NCI-H187 treated with DMSO at 0.1 percent for 48 hours (cell line): Measurements from ENCODE around the gene ERBIN.
"Not testable (repeated sequence)": the region's sequence is repeated elsewhere in the genome, so short reads cannot be mapped to it uniquely, and the experiment has no call there.

Experiments
- DNase-seq: peaks from one replicate; lab custom pipeline; 2025; lab: John Stamatoyannopoulos, UW

Gene ERBIN

GRCh38 chr5:66009277-66009676, 82.9 kb downstream of the ERBIN start:
- no peak for DNase-seq

DNA sequence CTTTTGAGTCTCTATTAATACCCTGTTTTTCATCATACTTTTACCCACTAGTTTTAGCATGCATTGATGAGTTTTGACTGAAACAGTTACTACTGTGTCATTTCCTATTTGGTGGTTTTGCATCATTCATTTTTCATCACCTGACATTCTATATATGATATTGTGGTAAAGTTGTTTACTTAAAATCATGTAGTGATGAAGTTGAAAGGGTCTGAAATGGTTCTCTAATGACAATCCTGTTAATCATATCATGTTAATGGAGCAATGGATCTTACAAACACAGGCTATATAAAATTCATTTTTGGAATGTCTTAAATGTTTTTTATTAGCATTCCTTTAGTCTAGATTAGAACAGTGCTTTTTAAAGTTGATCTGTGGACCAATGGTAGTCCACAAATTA, 84.1 kb downstream of the ERBIN start:
- no peak for DNase-seq

DNA sequence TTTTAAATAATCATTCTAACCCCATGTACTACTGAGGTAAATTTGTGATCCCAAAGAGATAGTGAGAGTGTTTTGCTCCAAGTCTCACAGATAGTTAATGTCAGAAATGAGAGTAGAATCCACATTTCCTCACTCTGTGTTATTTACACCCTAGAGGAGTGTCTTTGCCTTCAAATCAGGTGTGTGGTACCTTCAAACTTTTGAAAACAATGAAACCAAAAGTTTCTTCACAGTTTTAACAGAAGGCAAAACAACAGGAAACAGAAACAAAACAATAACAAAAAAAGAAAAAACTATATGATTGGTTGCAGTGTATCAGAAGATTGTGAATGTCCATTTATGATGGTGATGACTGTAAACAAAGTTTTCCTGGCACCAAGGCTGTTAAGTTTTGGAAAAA, 85.9 kb downstream of the ERBIN start:
- DNase-seq, result no peak

- no peak for DNase-seq
These were observed 87.0 kb downstream of the ERBIN start for GRCh38 chr5:66013397-66013796.

DNA sequence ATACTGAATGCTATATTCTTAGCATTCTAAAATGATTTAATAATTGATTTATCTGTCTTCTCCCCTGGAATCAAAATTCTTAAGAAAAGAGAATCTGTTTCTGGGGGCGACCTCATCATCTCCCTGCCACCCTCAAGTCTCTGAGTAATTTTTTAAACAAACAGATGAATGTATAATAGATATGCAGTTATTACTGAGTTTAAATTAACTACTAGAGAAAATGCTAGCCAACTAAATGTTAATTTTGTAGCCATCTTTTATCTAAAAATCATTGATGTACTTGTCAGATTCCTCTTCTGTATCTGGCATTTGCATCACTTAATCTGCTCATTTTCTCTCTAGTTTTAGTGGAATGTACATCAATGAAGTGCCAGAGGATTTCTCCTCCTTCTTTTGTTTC, 87.5 kb downstream of the ERBIN start:
- no peak for DNase-seq

DNA sequence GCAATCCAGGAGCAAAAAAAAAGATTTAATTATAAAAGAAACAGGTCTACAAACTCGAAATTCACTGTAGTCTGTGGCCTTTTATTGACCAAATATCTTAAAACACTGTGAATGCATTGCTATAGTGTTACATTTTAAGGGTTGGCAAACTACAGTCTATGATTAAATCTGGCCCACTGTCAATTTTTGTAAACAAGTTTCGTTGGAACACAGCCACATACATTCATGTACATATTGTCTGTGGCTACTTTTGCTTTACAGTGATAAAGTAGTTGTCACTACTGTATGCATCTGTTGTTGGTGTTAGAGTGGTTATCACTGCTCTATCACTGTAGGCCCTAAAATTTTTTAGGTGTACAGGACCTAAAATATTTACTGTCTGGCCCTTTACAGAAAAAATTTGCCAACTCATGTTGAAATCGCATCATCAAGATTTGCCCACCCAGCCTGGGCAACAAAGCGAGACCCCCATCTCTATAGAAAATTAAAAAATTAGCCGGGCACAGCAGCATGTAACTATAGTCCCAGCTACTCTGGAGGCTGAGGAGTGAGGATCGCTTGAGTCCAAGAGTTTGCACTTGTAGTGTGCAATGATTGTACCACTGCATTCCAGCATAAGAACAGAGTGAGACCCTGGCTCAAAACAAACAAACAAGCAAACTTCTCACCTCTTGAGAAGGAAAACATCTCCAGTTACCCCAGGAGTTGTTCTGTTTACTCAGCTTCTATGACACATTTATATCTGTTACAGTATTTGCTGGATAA, 89.0 kb downstream of the ERBIN start:
- no peak for DNase-seq

- DNase-seq, result peak; percentile 3
These were observed 95.2 kb downstream of the ERBIN start for GRCh38 chr5:66021585-66021984.

GRCh38 chr5:66039296-66039695, 112.9 kb downstream of the ERBIN start:
- no peak for DNase-seq

DNA sequence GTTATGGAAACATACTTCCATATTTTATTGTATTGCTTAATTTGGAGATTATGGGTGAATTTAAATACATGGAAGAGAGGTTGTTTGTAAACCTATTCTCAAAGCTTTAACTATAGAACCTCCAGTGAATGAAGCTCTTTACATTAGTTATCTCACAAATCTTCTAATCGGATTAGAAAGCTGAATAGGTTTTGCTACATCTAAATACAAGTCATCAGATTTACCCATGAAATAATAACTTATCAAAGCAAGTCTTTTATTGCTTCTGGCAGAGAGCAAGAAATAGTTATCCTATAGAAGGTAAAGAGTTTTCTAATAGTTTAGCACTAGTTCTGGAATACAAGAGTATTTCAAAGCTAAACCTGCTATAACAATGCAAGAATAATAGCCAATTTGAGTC, 113.3 kb downstream of the ERBIN start:
- DNase-seq, result no peak

GRCh38 chr5:66041627-66042026, 115.3 kb downstream of the ERBIN start:
- DNase-seq, result no peak

GRCh38 chr5:66057239-66057638, 130.9 kb downstream of the ERBIN start:
- no peak for DNase-seq

GRCh38 chr5:66061320-66061719, 134.9 kb downstream of the ERBIN start:
- DNase-seq, result not testable (repeated sequence)

DNA sequence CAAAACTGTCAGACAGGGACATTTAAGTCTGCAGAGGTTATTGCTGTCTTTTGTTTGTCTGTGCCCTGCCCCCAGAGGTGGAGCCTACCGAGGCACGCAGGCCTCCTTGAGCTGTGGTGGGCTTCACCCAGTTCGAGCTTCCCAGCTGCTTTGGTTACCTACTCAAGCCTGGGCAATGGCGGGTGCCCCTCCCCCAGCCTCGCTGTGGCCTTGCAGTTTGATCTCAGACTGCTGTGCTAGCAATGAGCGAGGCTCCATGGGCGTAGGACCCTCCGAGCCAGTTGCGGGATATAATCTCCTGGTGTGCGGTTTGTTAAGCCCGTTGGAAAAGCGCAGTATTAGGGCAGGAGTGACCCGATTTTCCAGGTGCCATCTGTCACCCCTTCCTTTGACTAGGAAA, 136.7 kb downstream of the ERBIN start:
- not testable (repeated sequence) for DNase-seq

DNA sequence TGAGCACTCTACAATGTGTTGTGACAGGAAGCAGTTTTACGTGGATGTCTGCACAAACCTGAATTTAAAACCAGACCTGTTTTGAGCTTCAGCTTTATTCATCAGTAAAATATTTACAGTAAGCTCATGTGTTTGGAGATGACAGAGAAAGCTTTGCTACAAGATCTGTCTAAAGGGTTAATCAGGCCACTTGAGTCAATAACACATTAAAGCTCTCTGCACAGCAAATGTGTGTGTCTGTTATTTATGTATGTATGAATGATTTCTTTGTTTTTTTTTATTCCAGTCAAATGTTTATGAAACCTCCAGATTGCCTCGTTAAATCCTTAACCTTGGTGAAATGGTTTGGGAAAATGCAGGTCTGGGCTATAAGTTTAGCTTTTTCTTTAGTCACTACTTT, 140.5 kb downstream of the ERBIN start:
- no peak for DNase-seq

DNA sequence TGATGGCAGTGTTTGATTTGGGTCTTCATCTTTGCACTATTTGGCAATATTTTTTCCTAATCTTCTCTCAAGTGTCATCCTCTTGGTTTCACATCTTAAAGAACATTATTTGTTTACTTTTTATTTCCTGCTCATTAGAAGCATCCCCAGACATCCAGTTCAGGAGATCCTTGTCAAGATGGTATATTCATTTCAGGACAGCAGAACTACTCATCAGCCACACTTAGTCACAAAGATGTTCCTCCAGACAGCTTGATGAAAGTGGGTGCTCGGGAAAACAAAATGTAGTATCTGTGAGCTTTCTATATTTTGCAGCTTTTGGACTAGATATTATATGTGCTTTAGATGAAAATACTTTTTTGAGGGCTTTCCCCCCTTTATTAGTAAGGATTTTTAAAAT, 145.7 kb downstream of the ERBIN start:
- DNase-seq, result no peak

DNA sequence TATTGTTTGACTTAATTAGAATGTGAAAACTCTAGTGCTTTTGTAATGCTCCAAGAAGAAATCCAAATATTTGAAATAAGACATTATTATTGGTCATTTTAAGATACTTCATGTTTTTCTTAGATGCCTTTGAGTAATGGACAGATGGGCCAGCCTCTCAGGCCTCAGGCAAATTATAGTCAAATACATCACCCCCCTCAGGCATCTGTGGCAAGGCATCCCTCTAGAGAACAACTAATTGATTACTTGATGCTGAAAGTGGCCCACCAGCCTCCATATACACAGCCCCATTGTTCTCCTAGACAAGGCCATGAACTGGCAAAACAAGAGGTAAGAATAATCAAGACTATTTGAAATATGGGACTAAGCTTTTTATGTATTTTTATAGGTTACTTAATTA, 148.5 kb downstream of the ERBIN start:
- no peak for DNase-seq

DNA sequence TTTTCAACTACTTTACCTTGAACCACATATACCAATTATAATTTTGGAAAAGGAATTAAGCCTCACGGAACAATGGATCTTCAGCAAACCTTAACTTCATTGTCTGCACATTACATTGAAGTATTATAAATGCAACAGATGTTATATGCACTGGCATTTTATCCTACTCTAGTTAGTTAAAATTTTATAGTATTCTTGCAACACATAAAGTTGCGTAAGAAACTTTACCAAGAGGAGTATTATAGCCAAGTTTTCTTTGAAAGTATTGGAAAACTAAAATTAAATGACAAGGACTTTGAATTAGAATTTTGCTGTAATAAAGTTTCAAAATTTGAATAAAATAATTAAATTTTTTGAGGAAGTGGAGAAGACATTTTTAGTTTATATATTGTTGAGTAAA, 154.3 kb downstream of the ERBIN start:
- no peak for DNase-seq

GRCh38 chr5:66089384-66089783, 163.0 kb downstream of the ERBIN start:
- DNase-seq, result no peak

GRCh38 chr5:66100851-66101250, 174.5 kb downstream of the ERBIN start:
- DNase-seq, result no peak

GRCh38 chr5:66113160-66113559, 186.8 kb downstream of the ERBIN start:
- DNase-seq, result no peak

DNA sequence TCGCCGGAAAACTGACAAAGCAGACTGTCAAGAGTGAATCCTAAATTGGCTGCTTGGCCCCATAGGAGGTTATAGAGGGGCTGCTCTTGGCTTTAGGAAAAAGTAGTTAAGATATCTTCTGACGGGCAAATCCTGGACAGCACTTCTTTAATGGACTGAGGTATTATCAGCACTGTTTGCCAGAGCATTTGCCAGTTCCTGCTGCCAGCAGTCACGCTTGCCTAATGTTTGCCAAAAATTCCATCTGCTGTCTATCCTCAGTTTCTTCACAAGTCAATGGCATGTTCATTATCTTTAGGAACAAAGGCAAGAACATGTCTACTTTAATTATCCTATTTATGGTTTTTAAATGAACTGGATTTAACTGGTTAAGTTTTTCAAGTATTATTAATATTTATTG, 191.9 kb downstream of the ERBIN start:
- no peak for DNase-seq

GRCh38 chr5:66122379-66123034, 196.1 kb downstream of the ERBIN start:
- no peak for DNase-seq

DNA sequence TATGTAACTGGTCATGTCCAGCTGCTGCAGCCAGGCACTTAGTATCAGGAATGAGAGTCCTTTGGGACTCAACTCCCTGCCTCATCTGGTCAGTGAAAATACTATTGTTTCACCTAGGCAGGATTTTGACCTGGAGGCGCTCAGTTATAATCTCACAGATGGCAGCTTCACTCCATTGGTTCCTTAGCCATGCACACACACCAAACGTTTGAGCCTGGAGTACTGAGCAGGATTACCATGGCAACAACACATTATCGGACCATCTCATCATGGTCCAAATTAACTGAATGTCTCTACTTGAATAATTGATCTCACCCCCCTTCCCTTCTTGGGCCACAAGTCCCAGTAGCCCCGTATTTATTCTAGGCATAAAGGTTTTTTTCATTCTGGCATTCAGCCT, 202.8 kb downstream of the ERBIN start:
- DNase-seq, result no peak

GRCh38 chr5:66130493-66130892, 204.1 kb downstream of the ERBIN start:
- no peak for DNase-seq
